HG03095 (cell line): ENCODE measurements around the gene CEP126.

Source experiments
- ATAC-seq: cut with Tn5 transposase; IDR thresholded peaks from one replicate; pipeline ENCODE4 v1.9.1; 2021; ENCODE audit warnings: moderate library complexity; ENCODE audit not compliant: unreplicated experiment

CEP126 gene

GRCh38 chr11:101914738-101915426, at the start of gene CEP126:
Gene CEP126 (plus strand): TSS chr11:101915010. CDS start chr11:101915285, 275 bp downstream.
- peak; percentile 100 for ATAC-seq

GRCh38 chr11:101866619-101867491, 48.0 kb upstream of the CEP126 start:
- ATAC-seq = no peak

- ATAC-seq = no peak
Observed at GRCh38 chr11:101867951-101868350, 46.9 kb upstream of the CEP126 start.

GRCh38 chr11:101870510-101870909, 44.3 kb upstream of the CEP126 start:
- ATAC-seq = no peak

GRCh38 chr11:101872171-101872882, 42.5 kb upstream of the CEP126 start:
- ATAC-seq = no peak

GRCh38 chr11:101880222-101880621, 34.6 kb upstream of the CEP126 start:
- ATAC-seq = no peak

GRCh38 chr11:101881586-101881985, 33.2 kb upstream of the CEP126 start:
- no peak for ATAC-seq

GRCh38 chr11:101885631-101886030, 29.2 kb upstream of the CEP126 start:
- no peak for ATAC-seq

GRCh38 chr11:101889767-101890166, 25.0 kb upstream of the CEP126 start:
- no peak for ATAC-seq

GRCh38 chr11:101894505-101894904, 20.3 kb upstream of the CEP126 start:
- ATAC-seq = no peak

- ATAC-seq = no peak
Observed at GRCh38 chr11:101907815-101908214, 7.0 kb upstream of the CEP126 start.

- no peak for ATAC-seq
Observed at GRCh38 chr11:101909087-101909486, 5.7 kb upstream of the CEP126 start.

- ATAC-seq = no peak
Observed at GRCh38 chr11:101912823-101913284, 2.0 kb upstream of the CEP126 start.

GRCh38 chr11:101913656-101914055, 1.2 kb upstream of the CEP126 start:
- ATAC-seq = no peak

- ATAC-seq = no peak
Observed at GRCh38 chr11:101914341-101914737, 471 bp upstream of the CEP126 start.

- peak; percentile 35 for ATAC-seq
Observed at GRCh38 chr11:101915791-101916291, 1.0 kb downstream of the CEP126 start.

- ATAC-seq = no peak
Observed at GRCh38 chr11:101916422-101916821, 1.6 kb downstream of the CEP126 start, which contains the start of gene ANGPTL5. Gene ANGPTL5 (minus strand): TSS chr11:101916522. CDS start chr11:101907909, 8,613 bp downstream.

GRCh38 chr11:101917226-101917625, 2.4 kb downstream of the CEP126 start:
- ATAC-seq = no peak

- no peak for ATAC-seq
Observed at GRCh38 chr11:101920992-101921391, 6.2 kb downstream of the CEP126 start.

- ATAC-seq = no peak
Observed at GRCh38 chr11:101923554-101923953, 8.7 kb downstream of the CEP126 start.

- no peak for ATAC-seq
Observed at GRCh38 chr11:101929294-101929915, 14.6 kb downstream of the CEP126 start.
